ENCODE data around the gene SOCS3.

SOCS3 gene

DNA sequence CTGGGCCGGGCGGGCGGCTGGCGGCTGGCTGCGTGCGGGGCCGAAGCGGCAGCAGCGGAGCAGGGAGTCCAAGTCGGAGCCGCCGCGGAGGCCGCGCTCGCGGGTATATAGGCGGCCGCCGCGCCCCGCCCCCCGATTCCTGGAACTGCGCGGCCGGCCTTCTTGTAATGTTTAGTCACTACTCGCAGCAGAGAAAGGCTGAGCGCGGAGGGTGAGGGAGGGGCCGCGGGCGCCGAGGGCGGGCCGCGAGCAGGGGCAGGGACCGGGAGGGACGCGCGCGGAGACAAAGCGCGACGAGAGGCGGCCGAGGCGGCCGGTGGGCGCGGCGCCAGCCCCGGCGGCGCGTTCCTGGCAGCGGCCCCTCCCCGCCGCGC is at the start of gene SOCS3:
SOCS3 (minus strand) TSS at position 81 of the 374 bp plus-strand sequence. CDS start 982 bp downstream, outside the sequence.
- peak; percentile 95 for DNase-seq

DNA sequence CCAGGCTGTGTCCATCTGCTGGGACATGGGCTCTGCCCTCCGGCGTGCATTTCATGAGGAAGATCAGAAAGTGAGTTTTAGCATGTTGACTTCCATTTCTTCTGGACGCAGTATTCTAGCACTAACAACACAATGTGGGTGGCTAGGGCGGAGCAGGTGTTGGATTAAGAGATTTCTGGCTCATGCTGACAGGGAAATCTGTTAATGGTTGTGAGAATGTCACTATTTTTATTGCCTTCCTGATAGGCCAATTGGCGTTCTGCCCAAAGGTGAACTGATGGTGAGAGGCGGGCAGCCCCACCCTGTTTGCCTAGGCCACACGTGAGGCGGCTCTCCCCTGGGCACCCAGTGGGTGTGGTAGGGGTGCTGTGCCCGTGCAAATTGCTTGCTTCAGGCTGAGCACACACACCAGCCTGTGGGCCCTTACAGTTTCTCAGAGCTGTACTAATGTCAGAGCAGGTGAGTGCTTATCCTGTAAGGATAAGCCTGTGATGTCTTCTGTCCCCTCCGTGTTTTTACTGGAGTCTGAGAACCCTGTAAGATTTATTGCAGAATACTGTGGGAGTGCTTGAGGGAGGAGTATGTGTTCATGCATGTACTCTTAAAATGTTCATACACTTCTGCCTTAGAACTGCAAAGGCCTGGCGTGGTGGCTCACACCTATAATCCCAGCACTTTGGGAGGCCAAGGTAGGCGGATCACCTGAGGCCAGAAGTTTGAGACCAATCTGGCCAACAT is 49.5 kb upstream of the SOCS3 start:
- no peak for DNase-seq

- no peak for DNase-seq
Observed at GRCh38 chr17:78408476-78409050, 48.7 kb upstream of the SOCS3 start.

DNA sequence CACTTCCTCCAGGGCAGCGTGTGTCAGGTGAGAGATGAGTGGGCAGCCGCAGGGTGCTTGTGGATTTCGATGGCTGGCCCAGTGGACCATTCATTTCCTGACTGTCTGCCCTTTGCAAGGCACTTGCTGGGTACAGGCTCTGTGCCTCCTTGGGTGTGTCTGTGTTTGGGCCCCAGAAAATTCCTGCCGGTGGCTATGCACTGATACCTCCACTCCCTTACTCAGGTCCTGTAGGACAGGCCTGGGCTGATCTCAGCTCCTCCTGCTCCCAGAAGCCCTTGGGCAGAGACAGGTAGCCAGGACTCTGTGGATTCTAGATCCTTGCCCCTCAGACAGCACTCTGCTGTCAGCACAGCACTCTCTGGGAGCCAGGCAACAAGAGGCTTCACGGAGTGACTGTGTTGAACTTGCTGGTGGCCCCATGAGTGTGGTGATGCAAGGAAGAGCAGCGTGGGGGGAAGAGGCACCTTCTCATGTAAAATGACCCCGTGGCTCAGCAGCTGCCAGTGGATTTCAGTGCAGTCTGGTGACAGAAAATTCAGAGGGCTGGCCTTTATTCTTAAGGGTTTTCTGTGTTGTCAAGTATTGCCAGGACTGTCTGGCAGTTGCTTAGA is 47.6 kb upstream of the SOCS3 start:
- DNase-seq = no peak

DNA sequence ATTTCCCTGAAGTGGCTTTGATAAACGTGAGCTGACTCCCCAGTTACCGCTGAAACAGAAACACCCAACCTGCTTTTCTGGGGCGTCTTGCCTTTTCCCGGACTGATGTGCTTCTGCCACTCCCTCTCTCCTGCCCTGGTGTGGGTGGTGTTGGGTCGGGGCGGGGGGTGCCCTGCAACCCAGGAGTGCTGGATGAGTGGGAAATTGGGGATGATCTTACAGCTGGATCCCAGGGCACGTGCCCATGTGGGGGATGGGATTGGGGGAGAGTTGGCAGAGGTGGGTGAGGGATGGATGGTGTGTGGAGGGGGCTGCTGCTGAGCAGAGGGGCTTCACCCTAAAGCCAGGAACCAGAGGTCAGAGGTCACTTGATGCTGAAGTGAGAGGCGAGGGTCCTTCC is 47.0 kb upstream of the SOCS3 start:
- no peak for DNase-seq

DNA sequence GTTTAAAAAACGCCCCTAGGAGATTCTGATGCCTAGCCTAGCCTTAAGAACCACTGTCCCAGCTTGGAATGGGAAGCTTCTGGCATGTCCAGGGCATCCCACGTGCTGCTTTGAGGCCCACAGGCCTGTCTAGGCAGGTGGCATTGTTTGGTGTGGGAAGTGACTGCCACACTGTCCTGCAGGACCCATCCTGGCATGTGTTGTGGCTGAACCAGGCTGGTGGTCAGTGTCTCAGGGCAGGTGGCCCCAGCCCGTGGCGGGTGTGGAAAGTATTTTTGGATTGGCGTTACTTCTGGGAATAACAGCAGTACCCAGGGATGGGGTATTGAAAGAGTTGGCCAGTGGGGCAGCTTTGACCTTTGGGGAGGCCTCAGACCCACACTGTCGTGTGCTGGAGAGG is 46.5 kb upstream of the SOCS3 start:
- DNase-seq = no peak

DNA sequence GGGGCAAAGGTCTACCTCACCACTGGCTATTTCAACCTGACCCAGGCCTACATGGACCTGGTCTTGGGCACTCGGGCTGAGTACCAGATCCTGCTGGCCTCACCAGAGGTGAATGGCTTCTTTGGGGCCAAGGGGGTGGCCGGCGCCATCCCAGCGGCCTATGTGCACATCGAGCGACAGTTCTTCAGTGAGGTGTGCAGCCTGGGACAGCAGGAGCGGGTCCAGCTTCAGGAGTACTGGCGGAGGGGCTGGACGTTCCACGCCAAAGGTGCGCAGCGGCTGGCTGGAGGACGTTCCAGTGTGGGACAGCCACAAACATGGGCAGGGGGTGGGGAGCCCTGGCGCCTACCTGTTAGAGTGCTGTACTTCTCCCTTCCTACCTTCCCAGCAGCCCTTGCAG is 43.9 kb upstream of the SOCS3 start:
- DNase-seq = no peak

DNA sequence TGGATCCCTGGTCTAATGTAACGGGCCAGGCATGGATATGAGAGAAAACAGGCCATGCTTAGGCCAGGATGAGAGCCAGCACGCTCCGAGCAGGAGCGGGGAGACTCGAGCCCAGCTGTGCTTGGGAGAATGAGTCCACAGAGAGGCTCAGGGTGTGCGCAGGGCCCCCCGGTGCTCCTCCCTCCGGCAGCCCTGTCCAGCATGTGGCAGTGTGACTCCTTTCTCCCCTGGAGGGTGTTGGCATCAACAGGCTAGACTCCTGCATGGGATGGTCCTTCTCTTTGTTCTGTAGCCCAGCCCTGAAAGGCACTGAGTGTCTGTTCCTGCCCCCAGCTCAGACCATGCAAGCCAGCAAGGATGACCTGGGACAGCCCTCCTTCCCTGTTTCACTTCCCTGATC is 42.0 kb upstream of the SOCS3 start:
- DNase-seq = no peak

- DNase-seq = no peak
Observed at GRCh38 chr17:78401246-78401645, 41.4 kb upstream of the SOCS3 start.

DNA sequence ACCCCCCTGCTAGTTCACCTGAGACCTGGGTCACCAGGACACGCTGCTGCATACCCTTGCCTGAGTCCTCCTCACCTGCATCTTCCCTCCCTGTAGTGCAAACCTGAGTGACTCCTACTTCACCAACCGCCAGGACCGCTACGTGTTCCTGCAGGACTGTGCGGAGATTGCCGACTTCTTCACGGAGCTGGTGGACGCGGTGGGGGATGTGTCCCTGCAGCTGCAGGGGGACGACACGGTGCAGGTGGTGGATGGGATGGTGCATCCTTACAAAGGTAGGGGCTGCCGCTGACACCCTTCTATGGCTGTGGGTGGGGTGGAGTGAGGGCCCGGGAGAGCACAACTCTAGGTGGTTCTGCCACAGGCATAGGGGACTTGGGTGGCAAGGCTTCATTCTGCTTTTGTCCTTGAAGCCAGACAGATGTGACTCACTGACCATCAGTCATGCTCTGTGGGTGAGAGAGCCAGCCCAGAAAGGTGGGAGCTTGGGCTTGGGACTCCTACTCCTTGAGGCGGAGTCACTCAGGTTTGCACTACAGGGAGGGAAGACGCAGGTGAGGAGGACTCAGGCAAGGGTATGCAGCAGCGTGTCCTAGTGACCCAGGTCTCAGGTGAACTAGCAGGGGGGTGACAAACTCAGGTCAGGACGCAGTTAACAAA is 40.8 kb upstream of the SOCS3 start:
- DNase-seq = no peak

GRCh38 chr17:78399693-78400144 is 39.8 kb upstream of the SOCS3 start:
- no peak for DNase-seq

DNA sequence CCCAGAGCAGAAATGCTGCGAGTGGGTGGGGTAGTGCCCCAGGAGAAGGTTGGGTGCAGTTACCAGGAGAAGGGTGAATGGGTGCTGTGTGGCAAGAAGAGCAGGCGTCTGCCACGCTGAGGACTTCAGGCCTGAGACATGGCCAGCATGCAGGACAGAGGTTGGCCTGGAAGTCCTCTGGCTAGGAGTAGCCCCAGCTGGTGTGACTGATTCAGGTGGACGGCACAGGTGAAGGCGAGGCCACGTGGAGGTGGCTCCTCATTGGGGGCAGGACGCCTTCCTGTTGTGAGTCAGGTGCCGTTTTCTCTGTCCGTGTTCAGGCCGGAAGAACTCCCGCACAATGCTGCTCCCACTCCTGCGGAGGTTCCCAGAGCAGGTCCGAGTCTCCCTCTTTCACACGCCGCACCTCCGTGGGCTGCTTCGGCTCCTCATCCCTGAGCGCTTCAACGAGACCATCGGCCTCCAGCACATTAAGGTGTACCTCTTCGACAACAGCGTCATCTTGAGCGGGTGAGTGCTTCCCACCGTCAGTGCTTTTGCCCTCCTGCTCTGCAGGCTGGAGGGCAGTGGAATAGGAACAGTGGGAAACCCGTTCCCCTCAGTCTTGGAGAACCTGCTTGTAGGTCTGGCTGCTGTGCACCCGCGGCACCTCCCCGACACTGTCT is 39.3 kb upstream of the SOCS3 start:
- no peak for DNase-seq

GRCh38 chr17:78398390-78398789 is 38.5 kb upstream of the SOCS3 start:
- no peak for DNase-seq

- no peak for DNase-seq
Observed at GRCh38 chr17:78397681-78398101, 37.8 kb upstream of the SOCS3 start.

DNA sequence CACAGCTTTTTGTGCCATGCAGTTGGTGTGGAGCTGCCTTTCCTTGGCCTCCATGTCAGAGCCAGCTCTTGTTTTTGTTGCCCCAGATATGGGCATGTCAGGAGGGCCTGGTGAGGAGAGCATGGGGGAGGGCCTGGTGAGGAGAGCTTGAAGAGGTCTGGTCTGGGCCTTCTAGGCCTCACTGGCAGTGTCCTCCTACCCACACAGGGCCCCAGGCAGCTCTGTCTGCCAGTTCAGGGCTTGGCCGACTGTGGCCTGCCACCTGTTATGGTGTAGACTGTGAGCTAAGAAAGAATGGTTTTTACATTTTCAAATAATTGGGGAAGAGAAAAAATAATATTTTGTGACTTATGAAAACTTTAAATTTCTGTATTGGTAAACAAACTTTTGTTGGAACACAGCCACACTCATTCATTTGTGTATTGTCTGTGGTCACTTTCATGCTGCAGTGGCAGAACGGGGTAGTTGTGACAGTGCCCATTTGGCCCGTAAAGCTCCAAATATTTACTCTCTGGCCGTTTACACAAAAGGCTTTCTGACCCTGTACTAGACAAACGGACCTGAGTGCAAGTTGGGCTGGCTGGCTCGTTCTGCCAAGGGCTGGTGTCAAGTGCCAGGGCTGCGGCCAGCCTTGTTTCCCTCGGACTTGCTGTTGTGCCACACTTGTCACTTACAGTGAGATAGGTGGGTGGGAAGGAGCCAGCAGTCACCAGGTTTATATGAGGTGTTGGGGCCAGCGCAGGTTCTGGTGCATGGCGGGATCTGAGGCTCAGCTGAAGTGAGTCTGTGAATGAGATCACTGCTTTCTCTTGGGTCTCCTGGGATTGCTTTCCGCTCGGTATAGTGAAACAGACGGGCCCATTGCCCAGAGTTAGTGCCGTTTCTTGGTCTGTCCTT is 36.8 kb upstream of the SOCS3 start:
- no peak for DNase-seq

- DNase-seq = no peak
Observed at GRCh38 chr17:78395155-78395554, 35.3 kb upstream of the SOCS3 start.

DNA sequence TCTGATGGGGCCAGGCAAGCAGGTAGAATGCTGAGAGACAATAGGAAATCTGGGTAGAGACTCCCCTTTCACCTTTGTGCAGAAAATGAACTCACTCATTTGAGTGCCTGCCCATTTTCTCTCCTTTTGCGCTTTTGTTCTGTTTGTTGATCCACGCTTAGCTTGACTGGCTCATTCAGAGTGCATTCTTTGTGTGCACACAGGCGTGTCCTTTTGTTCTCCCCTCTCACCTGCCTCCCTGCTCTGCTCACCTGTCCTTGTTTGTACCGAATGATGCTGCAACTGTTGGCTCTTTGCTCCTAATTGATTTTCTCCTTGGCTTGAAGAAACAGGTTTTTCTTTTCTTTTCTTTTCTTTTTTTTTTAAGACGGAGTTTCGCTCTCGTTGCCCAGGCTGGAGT is 34.3 kb upstream of the SOCS3 start:
- DNase-seq = no peak

- DNase-seq = no peak
Observed at GRCh38 chr17:78393575-78393974, 33.7 kb upstream of the SOCS3 start.

GRCh38 chr17:78392295-78392694 is 32.4 kb upstream of the SOCS3 start:
- no peak for DNase-seq

- peak; percentile 80 for DNase-seq
Observed at GRCh38 chr17:78391843-78392242, 32.0 kb upstream of the SOCS3 start.

- no peak for DNase-seq
Observed at GRCh38 chr17:78391051-78391431, 31.2 kb upstream of the SOCS3 start.

Measured in NCI-H226 (cell line).